ENCODE data around the gene PACSIN2. TPM values are rescaled to one million over a fixed set of nuclear protein-coding genes. Genes with fewer than 3 reads are reported as not detected.

PACSIN2 gene
- total and polyA plus RNA-seq, 2 experiments from 2014 or later: 23.5 to 57.3 TPM

DNA sequence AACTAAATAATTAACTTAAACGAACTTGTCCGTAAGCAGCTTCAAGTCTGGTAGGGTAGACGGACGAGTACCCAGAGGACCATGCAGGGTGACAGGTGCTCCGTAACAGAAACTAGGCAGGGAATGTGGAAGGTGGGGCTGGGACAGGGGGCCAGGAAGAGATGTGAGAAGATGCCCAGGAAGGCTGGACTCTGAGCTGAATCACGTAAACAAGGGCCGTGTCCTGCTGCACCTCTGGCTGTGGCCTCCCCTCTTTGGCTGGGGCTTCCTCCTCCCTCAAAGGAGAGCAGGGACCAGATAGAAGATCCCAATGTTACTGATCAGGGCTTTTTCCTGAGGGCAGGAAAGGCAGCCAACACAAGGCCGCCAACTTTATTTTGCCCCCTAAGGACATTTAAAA lies 47.9 kb downstream of the PACSIN2 start (continued):
- TF ChIP-seq, protein P1, sequence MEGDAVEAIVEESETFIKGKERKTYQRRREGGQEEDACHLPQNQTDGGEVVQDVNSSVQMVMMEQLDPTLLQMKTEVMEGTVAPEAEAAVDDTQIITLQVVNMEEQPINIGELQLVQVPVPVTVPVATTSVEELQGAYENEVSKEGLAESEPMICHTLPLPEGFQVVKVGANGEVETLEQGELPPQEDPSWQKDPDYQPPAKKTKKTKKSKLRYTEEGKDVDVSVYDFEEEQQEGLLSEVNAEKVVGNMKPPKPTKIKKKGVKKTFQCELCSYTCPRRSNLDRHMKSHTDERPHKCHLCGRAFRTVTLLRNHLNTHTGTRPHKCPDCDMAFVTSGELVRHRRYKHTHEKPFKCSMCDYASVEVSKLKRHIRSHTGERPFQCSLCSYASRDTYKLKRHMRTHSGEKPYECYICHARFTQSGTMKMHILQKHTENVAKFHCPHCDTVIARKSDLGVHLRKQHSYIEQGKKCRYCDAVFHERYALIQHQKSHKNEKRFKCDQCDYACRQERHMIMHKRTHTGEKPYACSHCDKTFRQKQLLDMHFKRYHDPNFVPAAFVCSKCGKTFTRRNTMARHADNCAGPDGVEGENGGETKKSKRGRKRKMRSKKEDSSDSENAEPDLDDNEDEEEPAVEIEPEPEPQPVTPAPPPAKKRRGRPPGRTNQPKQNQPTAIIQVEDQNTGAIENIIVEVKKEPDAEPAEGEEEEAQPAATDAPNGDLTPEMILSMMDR (conservative IDR thresholded peaks at IDR 0.05; ENCODE audit: low read depth in 2 of 2): no peak

DNA sequence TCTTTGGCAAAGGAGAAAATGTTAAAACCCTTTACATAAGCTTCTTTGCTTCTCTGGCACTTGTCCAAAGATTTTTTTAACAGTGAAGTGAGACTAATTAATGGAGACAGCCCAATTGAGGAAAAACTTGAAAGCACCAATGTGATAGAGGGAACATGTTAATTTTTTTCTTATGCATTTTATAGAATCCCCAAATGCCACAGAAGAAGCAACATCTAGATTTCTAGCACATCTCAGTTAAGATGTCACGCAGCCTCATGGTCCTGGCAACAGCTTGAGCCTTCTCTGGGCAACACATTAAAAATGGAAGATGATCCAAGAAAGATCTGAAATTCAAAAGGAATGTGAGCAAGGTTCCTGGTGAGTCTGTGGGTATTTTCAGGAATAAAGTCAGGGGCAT lies 48.5 kb downstream of the PACSIN2 start:
- no peaks in the 10 kb centered on the region for H3K9me2 ChIP-seq (ENCODE audit: insufficient read depth)
- no peak overlapping the region for H2AFZ ChIP-seq
- no peak overlapping the region for H3K4me3 Mint-ChIP-seq
- H3K36me3 Mint-ChIP-seq (ENCODE audit: low read depth): peaks cover 35% of the 10 kb centered on the region
- H3K79me2 ChIP-seq (replicated peaks; ENCODE audit: insufficient read depth): peaks cover 95% of the 10 kb centered on the region
- H3K36me3 ChIP-seq (ENCODE audit: insufficient read depth): no peaks in the 10 kb centered on the region
- H3K27me3 Mint-ChIP-seq (ENCODE audit: insufficient read depth, low read depth, poor library complexity): peaks cover 11% of the 10 kb centered on the region
- no peaks in the 10 kb centered on the region for H3K27me3 ChIP-seq (ENCODE audit: insufficient read depth)
- ATAC-seq (no peak), DNase-seq (ENCODE audit: low spot score) (no peak)
- H3K27ac Mint-ChIP-seq: no peak overlapping the region
- H3K9me3 Mint-ChIP-seq: peaks cover 11% of the 10 kb centered on the region; the same call in 2 of the 3 replicates
- H4K20me1 ChIP-seq (replicated peaks; ENCODE audit: insufficient read depth): peaks cover 52% of the 10 kb centered on the region
- peaks cover 6% of the 10 kb centered on the region; the same call in 1 of the 2 replicates for H3F3A ChIP-seq (replicated peaks; ENCODE audit: low read depth)
- H3K4me1 ChIP-seq (ENCODE audit: insufficient read depth): peaks cover 31% of the 10 kb centered on the region
- no peak overlapping the region for H3K4me3 ChIP-seq
- H3K27ac ChIP-seq (ENCODE audit: low read depth): no peak overlapping the region
- peaks cover 42% of the 10 kb centered on the region for H3K4me1 Mint-ChIP-seq
- no peak overlapping the region for H3K4me2 ChIP-seq
- TF ChIP-seq STAT1 (IDR thresholded peaks at IDR 0.05; ENCODE audit: unreplicated experiment) (no peak), EZH2 (IDR thresholded peaks at IDR 0.05; ENCODE audit: low read depth, unreplicated experiment) (no peak), ZNF331 (CRISPR knock-in tag; IDR thresholded peaks at IDR 0.05; ENCODE audit: low read depth) (no peak), CREB1 (CRISPR knock-in tag; IDR thresholded peaks at IDR 0.05; ENCODE audit: low read depth) (no peak), NANOG (IDR thresholded peaks at IDR 0.05; ENCODE audit: borderline replicate concordance) (no peak), EZH2phosphoT487 (IDR thresholded peaks at IDR 0.05; ENCODE audit: unreplicated experiment) (no peak)
- TF ChIP-seq, protein P2, sequence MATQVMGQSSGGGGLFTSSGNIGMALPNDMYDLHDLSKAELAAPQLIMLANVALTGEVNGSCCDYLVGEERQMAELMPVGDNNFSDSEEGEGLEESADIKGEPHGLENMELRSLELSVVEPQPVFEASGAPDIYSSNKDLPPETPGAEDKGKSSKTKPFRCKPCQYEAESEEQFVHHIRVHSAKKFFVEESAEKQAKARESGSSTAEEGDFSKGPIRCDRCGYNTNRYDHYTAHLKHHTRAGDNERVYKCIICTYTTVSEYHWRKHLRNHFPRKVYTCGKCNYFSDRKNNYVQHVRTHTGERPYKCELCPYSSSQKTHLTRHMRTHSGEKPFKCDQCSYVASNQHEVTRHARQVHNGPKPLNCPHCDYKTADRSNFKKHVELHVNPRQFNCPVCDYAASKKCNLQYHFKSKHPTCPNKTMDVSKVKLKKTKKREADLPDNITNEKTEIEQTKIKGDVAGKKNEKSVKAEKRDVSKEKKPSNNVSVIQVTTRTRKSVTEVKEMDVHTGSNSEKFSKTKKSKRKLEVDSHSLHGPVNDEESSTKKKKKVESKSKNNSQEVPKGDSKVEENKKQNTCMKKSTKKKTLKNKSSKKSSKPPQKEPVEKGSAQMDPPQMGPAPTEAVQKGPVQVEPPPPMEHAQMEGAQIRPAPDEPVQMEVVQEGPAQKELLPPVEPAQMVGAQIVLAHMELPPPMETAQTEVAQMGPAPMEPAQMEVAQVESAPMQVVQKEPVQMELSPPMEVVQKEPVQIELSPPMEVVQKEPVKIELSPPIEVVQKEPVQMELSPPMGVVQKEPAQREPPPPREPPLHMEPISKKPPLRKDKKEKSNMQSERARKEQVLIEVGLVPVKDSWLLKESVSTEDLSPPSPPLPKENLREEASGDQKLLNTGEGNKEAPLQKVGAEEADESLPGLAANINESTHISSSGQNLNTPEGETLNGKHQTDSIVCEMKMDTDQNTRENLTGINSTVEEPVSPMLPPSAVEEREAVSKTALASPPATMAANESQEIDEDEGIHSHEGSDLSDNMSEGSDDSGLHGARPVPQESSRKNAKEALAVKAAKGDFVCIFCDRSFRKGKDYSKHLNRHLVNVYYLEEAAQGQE (IDR thresholded peaks at IDR 0.05; ENCODE audit: unreplicated experiment): no peak
- TF ChIP-seq, protein P3, sequence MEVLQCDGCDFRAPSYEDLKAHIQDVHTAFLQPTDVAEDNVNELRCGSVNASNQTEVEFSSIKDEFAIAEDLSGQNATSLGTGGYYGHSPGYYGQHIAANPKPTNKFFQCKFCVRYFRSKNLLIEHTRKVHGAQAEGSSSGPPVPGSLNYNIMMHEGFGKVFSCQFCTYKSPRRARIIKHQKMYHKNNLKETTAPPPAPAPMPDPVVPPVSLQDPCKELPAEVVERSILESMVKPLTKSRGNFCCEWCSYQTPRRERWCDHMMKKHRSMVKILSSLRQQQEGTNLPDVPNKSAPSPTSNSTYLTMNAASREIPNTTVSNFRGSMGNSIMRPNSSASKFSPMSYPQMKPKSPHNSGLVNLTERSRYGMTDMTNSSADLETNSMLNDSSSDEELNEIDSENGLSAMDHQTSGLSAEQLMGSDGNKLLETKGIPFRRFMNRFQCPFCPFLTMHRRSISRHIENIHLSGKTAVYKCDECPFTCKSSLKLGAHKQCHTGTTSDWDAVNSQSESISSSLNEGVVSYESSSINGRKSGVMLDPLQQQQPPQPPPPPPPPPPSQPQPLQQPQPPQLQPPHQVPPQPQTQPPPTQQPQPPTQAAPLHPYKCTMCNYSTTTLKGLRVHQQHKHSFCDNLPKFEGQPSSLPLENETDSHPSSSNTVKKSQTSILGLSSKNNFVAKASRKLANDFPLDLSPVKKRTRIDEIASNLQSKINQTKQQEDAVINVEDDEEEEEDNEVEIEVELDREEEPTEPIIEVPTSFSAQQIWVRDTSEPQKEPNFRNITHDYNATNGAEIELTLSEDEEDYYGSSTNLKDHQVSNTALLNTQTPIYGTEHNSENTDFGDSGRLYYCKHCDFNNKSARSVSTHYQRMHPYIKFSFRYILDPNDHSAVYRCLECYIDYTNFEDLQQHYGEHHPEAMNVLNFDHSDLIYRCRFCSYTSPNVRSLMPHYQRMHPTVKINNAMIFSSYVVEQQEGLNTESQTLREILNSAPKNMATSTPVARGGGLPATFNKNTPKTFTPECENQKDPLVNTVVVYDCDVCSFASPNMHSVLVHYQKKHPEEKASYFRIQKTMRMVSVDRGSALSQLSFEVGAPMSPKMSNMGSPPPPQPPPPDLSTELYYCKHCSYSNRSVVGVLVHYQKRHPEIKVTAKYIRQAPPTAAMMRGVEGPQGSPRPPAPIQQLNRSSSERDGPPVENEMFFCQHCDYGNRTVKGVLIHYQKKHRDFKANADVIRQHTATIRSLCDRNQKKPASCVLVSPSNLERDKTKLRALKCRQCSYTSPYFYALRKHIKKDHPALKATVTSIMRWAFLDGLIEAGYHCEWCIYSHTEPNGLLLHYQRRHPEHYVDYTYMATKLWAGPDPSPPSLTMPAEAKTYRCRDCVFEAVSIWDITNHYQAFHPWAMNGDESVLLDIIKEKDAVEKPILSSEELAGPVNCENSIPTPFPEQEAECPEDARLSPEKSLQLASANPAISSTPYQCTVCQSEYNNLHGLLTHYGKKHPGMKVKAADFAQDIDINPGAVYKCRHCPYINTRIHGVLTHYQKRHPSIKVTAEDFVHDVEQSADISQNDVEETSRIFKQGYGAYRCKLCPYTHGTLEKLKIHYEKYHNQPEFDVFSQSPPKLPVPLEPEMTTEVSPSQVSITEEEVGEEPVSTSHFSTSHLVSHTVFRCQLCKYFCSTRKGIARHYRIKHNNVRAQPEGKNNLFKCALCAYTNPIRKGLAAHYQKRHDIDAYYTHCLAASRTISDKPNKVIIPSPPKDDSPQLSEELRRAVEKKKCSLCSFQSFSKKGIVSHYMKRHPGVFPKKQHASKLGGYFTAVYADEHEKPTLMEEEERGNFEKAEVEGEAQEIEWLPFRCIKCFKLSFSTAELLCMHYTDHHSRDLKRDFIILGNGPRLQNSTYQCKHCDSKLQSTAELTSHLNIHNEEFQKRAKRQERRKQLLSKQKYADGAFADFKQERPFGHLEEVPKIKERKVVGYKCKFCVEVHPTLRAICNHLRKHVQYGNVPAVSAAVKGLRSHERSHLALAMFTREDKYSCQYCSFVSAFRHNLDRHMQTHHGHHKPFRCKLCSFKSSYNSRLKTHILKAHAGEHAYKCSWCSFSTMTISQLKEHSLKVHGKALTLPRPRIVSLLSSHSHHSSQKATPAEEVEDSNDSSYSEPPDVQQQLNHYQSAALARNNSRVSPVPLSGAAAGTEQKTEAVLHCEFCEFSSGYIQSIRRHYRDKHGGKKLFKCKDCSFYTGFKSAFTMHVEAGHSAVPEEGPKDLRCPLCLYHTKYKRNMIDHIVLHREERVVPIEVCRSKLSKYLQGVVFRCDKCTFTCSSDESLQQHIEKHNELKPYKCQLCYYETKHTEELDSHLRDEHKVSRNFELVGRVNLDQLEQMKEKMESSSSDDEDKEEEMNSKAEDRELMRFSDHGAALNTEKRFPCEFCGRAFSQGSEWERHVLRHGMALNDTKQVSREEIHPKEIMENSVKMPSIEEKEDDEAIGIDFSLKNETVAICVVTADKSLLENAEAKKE (CRISPR knock-in tag; IDR thresholded peaks at IDR 0.05): no peak
- TF ChIP-seq, protein P1 (conservative IDR thresholded peaks at IDR 0.05; ENCODE audit: low read depth in 2 of 2): no peak
- TF ChIP-seq, protein P4, sequence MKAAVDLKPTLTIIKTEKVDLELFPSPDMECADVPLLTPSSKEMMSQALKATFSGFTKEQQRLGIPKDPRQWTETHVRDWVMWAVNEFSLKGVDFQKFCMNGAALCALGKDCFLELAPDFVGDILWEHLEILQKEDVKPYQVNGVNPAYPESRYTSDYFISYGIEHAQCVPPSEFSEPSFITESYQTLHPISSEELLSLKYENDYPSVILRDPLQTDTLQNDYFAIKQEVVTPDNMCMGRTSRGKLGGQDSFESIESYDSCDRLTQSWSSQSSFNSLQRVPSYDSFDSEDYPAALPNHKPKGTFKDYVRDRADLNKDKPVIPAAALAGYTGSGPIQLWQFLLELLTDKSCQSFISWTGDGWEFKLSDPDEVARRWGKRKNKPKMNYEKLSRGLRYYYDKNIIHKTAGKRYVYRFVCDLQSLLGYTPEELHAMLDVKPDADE (IDR thresholded peaks at IDR 0.05): no peak

All from GM23338 (cell line).